Ishikawa (cell line): ENCODE measurements around the gene ADGRF3.

Experiments
- CEBPB ChIP-seq: IDR thresholded peaks from 2 replicates; pipeline ENCODE4 v1.6.1; 2012
- CREB1 ChIP-seq: IDR thresholded peaks from 2 replicates; pipeline ENCODE4 v1.6.1; 2012; ENCODE audit warnings: low read depth
- EGR1 ChIP-seq: IDR thresholded peaks from 2 replicates; pipeline ENCODE4 v1.6.1; 2012
- EP300 ChIP-seq: IDR thresholded peaks from 2 replicates; pipeline ENCODE4 v1.6.1; 2012; ENCODE audit warnings: borderline replicate concordance
- FOXM1 ChIP-seq: IDR thresholded peaks from 2 replicates; pipeline ENCODE4 v1.6.1; 2012; ENCODE audit warnings: low read depth, borderline replicate concordance
- NFIC ChIP-seq: IDR thresholded peaks from 2 replicates; pipeline ENCODE4 v1.6.1; 2012
- RAD21 ChIP-seq: IDR thresholded peaks from 2 replicates; pipeline ENCODE4 v1.6.1; 2012; ENCODE audit warnings: low read depth
- TAF1 ChIP-seq: IDR thresholded peaks from 2 replicates; pipeline ENCODE4 v1.6.1; 2012; ENCODE audit warnings: low read depth, mild to moderate bottlenecking
- TCF12 ChIP-seq: IDR thresholded peaks from 2 replicates; pipeline ENCODE4 v1.6.1; 2012; ENCODE audit warnings: low read depth
- TEAD4 ChIP-seq: IDR thresholded peaks from 2 replicates; pipeline ENCODE4 v1.6.1; 2012
- YY1 ChIP-seq: IDR thresholded peaks from 2 replicates; pipeline ENCODE4 v1.6.1; 2012; ENCODE audit warnings: low read depth
- ZBTB7A ChIP-seq: IDR thresholded peaks from 2 replicates; pipeline ENCODE4 v1.6.1; 2012; ENCODE audit warnings: low read depth
- TF ChIP-seq, protein P1 (sequence below): IDR thresholded peaks from 2 replicates; pipeline ENCODE4 v1.6.1; 2012
- TF ChIP-seq, protein P2 (sequence below): IDR thresholded peaks from 2 replicates; pipeline ENCODE4 v1.6.1; 2012; ENCODE audit warnings: low read depth, mild to moderate bottlenecking
- TF ChIP-seq, protein P3 (sequence below): IDR thresholded peaks from 2 replicates; pipeline ENCODE4 v1.6.1; 2012

ADGRF3 gene

DNA sequence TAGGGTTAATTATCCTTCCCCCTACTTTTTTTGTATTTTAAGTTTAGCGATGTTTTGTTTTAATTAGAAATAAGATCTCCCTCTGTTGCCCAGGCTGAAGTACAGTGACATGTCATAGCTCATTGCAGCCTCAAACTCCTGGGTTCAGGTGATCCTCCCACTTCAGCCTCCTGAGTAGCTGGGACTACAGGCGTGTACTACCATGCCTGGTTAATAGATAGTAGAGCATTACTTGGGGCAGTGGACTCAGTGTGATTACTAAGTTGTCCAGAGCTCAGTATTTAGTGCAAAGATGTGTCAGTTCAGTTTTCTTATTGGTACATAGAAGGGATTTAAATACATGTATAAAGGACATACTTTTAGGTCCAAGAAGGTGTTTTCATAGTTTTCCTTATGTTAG is 9.5 kb upstream of the ADGRF3 start:
- TF ChIP-seq CEBPB (no peak), ZBTB7A (no peak), CREB1 (no peak), RAD21 (no peak), EGR1 (no peak), TEAD4 (no peak), EP300 (no peak), FOXM1 (no peak), TCF12 (no peak), YY1 (no peak), NFIC (no peak), TAF1 (no peak)
- TF ChIP-seq, protein P1, sequence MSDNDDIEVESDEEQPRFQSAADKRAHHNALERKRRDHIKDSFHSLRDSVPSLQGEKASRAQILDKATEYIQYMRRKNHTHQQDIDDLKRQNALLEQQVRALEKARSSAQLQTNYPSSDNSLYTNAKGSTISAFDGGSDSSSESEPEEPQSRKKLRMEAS = no peak
- TF ChIP-seq, protein P2, sequence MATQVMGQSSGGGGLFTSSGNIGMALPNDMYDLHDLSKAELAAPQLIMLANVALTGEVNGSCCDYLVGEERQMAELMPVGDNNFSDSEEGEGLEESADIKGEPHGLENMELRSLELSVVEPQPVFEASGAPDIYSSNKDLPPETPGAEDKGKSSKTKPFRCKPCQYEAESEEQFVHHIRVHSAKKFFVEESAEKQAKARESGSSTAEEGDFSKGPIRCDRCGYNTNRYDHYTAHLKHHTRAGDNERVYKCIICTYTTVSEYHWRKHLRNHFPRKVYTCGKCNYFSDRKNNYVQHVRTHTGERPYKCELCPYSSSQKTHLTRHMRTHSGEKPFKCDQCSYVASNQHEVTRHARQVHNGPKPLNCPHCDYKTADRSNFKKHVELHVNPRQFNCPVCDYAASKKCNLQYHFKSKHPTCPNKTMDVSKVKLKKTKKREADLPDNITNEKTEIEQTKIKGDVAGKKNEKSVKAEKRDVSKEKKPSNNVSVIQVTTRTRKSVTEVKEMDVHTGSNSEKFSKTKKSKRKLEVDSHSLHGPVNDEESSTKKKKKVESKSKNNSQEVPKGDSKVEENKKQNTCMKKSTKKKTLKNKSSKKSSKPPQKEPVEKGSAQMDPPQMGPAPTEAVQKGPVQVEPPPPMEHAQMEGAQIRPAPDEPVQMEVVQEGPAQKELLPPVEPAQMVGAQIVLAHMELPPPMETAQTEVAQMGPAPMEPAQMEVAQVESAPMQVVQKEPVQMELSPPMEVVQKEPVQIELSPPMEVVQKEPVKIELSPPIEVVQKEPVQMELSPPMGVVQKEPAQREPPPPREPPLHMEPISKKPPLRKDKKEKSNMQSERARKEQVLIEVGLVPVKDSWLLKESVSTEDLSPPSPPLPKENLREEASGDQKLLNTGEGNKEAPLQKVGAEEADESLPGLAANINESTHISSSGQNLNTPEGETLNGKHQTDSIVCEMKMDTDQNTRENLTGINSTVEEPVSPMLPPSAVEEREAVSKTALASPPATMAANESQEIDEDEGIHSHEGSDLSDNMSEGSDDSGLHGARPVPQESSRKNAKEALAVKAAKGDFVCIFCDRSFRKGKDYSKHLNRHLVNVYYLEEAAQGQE = no peak
- TF ChIP-seq, protein P3, sequence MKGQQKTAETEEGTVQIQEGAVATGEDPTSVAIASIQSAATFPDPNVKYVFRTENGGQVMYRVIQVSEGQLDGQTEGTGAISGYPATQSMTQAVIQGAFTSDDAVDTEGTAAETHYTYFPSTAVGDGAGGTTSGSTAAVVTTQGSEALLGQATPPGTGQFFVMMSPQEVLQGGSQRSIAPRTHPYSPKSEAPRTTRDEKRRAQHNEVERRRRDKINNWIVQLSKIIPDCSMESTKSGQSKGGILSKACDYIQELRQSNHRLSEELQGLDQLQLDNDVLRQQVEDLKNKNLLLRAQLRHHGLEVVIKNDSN = no peak

DNA sequence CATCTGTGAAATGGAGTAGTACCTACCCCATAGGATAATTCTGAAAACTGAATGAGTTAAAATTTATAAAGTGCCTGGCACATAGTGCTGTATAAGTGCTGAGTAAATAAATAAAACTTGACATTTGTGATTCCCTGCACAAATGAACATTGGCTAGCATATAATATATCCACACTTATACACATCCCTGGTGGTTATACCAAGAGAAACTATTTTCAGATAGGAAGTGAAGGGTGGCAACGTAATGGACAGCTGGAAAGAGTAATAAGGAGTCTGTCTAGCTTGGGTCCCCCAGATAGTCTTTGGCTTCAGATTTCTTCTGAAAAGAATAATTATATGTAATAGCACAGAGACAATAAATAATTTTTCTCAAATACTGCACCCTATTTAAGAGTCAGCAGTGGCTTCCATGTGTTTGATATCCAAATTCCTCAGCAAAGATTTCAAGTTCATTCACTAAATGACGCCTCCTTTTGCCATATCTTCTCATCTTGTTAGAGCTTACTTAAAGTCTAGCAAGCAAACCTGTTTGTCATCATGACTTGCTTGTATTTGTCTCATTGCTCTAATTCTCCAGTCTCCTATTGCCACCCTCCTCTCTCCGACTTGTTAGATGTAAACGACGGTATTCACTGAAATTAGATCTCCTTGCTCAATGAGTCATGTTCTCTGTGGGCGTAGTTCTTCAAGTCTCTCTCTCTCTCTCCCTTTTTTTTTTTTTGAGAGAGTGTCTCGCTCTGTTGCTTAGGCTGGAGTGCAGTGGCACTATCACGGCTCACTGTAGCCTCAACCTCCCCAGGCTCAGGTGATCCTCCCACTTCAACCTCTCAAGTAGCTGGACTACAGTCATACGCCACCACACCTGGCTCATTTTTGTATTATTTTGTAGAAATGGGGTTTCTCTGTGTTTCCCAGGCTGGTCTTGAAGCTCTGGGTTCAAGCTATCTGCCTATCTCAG is 8.7 kb upstream of the ADGRF3 start:
- TF ChIP-seq TEAD4 = peak; percentile 48; the same call in 1 of the 2 replicates
- TF ChIP-seq FOXM1 = 0 out of 2 replicates have a peak, but pooled peaks have one; percentile 19
- peak; percentile 52 for TF ChIP-seq NFIC
- peak; percentile 89 for TF ChIP-seq EGR1
- TF ChIP-seq EP300 = peak; percentile 49; the same call in 1 of the 2 replicates
- no peak for TF ChIP-seq CREB1
- TF ChIP-seq, protein P1 = 0 out of 2 replicates have a peak, but pooled peaks have one; percentile 36
- TF ChIP-seq, protein P3 = no peak
- TF ChIP-seq RAD21 = peak; percentile 13; the same call in 1 of the 2 replicates
- TF ChIP-seq TCF12 = peak; percentile 52

DNA sequence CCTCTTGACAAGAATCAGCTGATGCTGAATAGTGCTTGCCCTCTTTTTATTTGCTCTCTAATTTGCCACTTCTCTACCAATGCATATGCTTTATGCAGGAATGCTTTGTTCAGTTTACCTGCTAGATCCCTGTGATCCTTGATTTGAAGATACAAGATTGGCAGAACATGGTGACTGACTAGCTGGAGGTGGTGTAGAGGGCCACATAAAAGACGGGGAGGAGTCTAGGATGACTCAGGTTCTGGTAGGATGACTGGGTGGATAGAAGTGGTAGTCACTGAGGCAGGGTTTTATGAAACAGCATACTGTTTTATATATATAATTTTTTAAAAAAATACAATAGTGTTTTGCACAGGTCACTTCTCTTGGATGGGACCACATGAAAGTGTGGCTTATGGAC is 6.3 kb upstream of the ADGRF3 start:
- TF ChIP-seq ZBTB7A (no peak), TAF1 (no peak), EP300 (no peak), EGR1 (no peak), NFIC (no peak), YY1 (no peak), TCF12 (no peak), CEBPB (no peak), TEAD4 (no peak), RAD21 (no peak), CREB1 (no peak), FOXM1 (no peak)
- TF ChIP-seq, protein P3 = no peak
- TF ChIP-seq, protein P2 = no peak
- TF ChIP-seq, protein P1 = no peak

DNA sequence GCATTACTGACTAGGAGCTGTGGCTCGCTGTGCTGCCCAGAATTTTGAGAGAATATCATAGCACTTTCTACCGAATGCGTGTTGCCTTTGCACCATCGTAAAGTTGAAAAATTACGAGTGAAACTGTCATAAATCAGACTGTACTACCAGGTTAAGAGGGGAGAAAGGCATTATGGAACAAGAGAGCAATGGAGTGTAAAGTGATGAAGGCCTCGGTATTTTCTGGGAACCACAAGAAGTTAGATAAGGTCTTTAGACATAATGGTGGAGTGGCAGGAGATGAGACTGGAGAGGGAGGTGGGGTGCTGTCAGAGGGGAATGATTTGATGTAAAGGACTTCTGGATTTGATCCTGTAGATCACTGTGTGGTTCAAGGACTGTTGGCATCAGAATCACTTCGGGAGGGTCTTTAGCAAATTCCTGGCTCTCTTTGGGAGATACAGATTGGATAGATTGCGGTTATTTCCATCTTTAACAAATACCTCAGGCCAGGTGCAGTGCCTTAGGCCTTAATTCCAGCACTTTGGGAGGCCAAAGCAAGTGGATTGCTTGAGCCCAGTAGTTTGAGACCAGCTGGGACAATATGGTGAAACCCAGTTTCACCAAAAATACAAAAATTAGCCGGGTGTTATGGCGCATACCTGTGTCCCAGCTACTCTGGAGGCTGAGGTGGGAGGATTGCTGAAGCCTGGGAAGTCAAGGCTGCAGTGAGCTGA is 4.9 kb upstream of the ADGRF3 start:
- TF ChIP-seq FOXM1 (no peak), TCF12 (no peak), RAD21 (no peak), TEAD4 (no peak), TAF1 (no peak), CEBPB (no peak), YY1 (no peak), EGR1 (no peak), EP300 (no peak), ZBTB7A (no peak), NFIC (no peak), CREB1 (no peak)
- TF ChIP-seq, protein P2 = no peak
- TF ChIP-seq, protein P3 = no peak
- TF ChIP-seq, protein P1 = no peak
